Germinal center (tissue), 1 donor: ENCODE results near the gene STAT2.
"Not testable (repeated sequence)": the region's sequence is repeated elsewhere in the genome, so short reads cannot be mapped to it uniquely, and the experiment has no call there.

Experiments used
- DNase-seq: peaks from one replicate; pipeline ENCODE4 v3.0.0; 2012; ENCODE audit warnings: mixed read lengths, low spot score

Gene STAT2

GRCh38 chr12:56326126-56326525, 33.8 kb downstream of the STAT2 start:
- no peak for DNase-seq

GRCh38 chr12:56324206-56324605, 35.7 kb downstream of the STAT2 start:
- DNase-seq, result no peak

GRCh38 chr12:56321610-56322009, 38.3 kb downstream of the STAT2 start:
- not testable (repeated sequence) for DNase-seq

GRCh38 chr12:56321027-56321426, 38.9 kb downstream of the STAT2 start:
- DNase-seq, result no peak

- no peak for DNase-seq
These were observed 42.2 kb downstream of the STAT2 start for GRCh38 chr12:56317675-56318074.

GRCh38 chr12:56315622-56316473, 44.1 kb downstream of the STAT2 start, which contains the start of gene CNPY2:
TSS of gene CNPY2 (minus strand) at chr12:56315988. CDS start at chr12:56315217, 771 bp downstream.
- DNase-seq, result peak; percentile 93

GRCh38 chr12:56315249-56315621, 44.7 kb downstream of the STAT2 start:
- DNase-seq, result no peak

- DNase-seq, result no peak
These were observed 48.9 kb downstream of the STAT2 start for GRCh38 chr12:56311003-56311402.

- no peak for DNase-seq
These were observed 51.2 kb downstream of the STAT2 start for GRCh38 chr12:56308714-56309113.

GRCh38 chr12:56307221-56307965, 52.5 kb downstream of the STAT2 start:
- no peak for DNase-seq

GRCh38 chr12:56304872-56305590, 54.9 kb downstream of the STAT2 start:
- no peak for DNase-seq

- no peak for DNase-seq
These were observed 55.6 kb downstream of the STAT2 start for GRCh38 chr12:56304276-56304675.

GRCh38 chr12:56300644-56301464, 59.1 kb downstream of the STAT2 start:
- no peak for DNase-seq

- peak; percentile 97 for DNase-seq
These were observed 59.9 kb downstream of the STAT2 start, which contains the start of gene CS for GRCh38 chr12:56299853-56300643. TSS of gene CS (minus strand) at chr12:56300330. CDS start at chr12:56300201, 129 bp downstream.

GRCh38 chr12:56299308-56299852, 60.5 kb downstream of the STAT2 start:
- no peak for DNase-seq

GRCh38 chr12:56298828-56299227, 61.1 kb downstream of the STAT2 start:
- no peak for DNase-seq

GRCh38 chr12:56297400-56297799, 62.5 kb downstream of the STAT2 start:
- no peak for DNase-seq

- no peak for DNase-seq
These were observed 63.6 kb downstream of the STAT2 start for GRCh38 chr12:56296295-56296694.

- DNase-seq, result no peak
These were observed 66.1 kb downstream of the STAT2 start for GRCh38 chr12:56293795-56294194.
